Right renal cortex interstitium (tissue), 3 donors: ENCODE measurements around the gene RPS29. TPM values are rescaled to one million over a fixed set of nuclear protein-coding genes. Genes with fewer than 3 reads are reported as not detected.
A peak's percentile ranks its signal among the peaks of the same experiment; 100 is the strongest.

Experiments
- DNase-seq, 3 donors: peaks; one replicate each; pipeline ENCODE4 v3.0.0-alpha.2; 2013; ENCODE audit warnings: low read depth in 3 of 3, low spot score in 2 of 3
- polyA plus RNA-seq, 3 donors: library from polyadenylated mRNA; unstranded; fragments of 120-200 nt; gene quantifications; one replicate each; pipeline ENCODE4 v1.2.1, GENCODE V29; 2013; ENCODE audit not compliant: insufficient read length in 3 of 3

The RPS29 gene
- polyA plus RNA-seq, 3 donors: 1,554 to 1,852 (median 1,615) TPM

DNA sequence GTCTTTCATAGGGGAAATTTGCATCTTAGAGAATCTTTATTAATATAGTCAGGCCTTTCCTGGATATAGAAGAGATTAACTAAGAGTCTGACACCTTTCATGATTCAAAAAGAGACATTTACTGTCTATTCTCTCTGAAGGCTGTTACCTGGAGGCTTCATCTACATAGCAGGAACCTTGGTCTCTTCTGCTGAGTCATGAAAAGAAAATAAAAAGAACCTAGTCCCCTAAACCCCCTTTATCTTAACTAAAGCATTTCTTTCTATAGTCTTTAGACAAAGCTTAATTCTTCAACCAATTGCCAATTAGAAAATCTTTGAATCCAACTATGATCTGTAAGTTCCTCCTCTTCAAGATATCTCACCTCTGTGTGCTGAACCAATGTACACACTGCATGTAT lies 33.1 kb downstream of the RPS29 start:
- DNase-seq: no peak

DNA sequence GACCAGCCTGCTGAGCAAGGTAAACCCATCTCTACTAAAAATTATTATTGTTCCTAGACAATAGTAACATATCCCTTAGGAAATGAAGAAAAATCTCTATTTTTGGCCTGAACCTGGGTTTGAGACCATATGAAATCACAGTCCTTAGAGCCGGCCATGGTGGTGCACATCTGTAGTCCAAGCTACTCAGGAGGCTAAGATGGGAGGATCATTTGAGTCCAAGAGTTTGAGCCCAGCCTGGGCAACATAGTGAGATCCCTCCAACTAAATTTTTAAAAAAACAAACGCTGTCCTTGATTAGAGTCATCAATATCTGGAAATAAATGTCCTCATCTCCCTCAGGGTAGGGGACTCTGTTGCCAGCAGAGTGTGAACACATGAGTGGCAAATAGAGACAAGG lies 34.6 kb downstream of the RPS29 start:
- no peak for DNase-seq

DNA sequence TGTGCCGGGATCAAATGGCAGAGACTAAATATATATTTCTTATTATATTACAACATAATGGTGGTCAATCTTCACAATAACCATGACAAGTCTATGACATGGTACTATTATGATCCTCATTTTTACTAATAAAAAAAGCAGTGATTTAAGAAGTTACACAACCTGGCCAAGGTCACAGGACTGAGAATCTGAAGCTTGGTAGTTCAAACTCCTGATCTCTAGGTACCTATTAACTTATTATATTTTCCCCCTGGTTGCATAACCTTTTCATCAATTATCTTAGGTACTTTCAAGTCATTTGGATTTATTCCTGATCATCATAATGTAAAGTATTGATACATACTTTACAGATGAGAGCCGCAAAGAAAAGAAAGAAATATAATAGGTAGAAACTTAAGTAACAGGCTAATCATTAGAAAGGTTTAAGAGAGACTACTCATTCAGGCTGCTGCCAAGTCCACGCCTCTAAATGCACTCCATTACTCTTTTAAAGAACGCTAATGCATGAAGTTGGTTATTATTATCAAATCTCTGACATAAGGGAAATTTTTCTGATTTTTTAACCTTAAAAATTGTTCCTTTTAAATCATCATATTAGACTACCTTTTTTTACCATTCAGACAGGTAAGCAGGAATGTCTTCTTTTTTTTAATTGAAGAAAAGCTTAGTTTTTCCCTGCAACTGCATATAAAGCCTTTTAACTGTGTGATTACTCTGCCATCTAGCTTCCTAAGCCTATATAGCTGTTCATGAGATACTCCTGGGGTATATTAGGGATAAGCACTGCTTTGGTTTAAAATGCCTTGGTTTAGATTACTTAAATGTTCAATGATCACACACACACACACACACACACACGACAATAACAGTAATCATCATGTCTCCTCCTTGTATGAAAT lies 35.6 kb downstream of the RPS29 start:
- peak in 1 of 3 donors; percentile 8 for DNase-seq

DNA sequence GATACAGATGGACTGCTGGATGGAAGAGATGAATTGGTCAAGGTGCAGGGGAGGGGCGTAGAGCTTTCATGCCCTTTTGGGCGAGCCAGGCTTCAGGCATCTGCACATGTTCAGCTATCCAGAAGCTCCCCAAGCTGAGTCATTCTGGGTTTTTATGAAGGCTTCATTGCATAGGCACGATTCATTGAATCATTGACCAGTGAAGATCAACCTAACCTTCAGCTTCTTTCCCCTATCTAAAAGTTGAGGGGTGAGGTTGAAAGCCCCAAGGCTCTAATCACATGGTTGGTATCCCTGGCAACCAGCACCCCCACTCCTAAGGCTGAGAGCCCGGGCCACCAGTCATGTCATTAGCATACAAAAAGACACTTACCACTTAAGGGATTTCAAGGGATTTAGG lies 36.3 kb downstream of the RPS29 start:
- DNase-seq: no peak

DNA sequence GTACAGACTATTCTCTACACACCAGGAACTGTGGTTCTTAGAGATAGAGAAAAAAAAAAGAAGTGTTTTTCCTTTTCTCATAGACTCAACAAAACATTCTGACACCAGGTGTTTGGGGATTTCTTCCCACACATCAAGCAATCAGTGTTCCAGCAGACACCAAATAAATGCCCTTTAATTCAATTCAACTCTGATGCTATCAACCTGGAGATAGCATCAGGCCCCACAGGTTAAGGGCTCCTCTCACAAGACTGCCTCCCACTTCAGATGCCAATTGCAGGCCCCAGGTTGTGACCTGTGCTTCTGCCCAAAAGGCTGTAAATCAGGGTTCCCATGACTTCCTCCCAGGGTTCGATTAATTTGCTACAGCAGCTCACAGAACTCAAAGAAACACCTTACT lies 36.7 kb downstream of the RPS29 start:
- DNase-seq: no peak

DNA sequence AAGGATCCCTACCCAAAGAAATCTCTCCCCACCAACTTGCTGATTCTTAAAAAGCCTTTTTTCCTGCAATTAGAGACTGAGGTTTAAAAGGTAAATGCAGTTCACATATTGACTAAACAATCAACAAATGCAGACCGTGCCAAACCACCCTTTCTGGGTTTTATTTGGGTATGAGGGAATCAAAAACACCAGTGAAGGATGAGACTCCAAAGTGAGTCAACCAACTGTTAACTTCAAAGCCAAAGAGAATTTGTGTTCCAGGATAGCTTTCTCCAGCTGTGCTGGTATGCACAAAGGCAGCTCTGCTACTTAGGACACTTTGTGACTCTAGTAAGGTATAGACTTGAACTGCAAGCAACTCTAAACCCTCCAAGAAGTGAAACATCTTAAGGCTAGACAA lies 39.4 kb downstream of the RPS29 start:
- DNase-seq: no peak

DNA sequence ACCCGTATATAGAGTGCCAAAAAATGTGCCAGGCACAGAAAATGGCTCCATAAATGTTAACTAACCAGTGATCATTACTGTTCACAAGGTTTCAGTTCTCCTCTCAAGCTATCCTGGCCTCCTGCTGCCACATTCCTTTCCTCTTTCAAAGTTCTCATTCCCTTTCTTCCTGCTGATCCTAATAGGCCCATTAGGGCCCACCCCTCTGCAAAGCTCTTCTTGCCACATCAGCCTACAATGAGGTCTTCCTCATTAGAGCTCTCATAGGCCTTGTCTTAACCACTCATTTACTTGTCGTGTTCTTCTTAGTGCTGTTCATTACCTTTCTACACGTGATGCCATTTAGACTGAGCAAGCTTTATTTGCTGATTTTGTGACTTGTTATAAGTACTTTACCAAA lies 40.5 kb downstream of the RPS29 start:
- no peak for DNase-seq

DNA sequence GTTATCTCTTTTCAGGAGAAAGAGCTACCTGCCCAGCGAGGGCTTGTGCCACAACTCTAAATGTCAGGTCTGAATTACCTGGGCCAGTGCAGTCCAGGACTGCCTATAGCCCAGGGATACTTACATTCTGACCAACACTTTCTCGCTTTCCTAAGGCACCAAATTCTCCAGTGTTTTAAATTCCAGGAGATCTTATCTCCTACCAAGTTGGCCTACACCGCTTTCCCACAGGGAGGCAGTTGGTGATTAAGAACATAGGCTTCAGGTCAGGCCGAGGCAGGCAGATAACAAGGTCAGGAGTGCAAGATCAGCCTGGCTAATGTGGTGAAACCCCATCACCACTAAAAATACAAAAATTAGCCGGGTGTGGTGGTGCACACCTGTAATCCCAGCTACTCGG lies 41.1 kb downstream of the RPS29 start:
- no peak for DNase-seq

DNA sequence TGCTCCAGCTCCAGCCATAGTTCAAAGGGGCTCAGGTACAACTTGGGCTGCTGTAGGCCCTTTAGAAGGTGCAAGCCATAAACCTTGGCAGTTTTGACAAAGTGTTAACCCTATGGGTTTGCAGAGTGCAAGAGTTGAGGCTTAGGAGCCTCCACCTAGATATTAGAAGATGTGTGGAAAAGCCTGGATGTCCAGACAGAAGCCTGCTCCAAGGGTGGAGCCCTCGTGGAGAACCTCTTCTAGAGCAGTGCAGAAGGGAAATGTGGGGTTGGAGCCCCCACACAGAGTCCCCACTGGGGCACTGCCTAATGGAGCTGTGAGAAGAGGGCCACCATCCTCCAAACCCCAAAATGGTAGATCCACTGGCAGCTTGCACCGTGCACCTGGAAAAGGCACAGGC lies 45.1 kb downstream of the RPS29 start:
- DNase-seq: no peak

DNA sequence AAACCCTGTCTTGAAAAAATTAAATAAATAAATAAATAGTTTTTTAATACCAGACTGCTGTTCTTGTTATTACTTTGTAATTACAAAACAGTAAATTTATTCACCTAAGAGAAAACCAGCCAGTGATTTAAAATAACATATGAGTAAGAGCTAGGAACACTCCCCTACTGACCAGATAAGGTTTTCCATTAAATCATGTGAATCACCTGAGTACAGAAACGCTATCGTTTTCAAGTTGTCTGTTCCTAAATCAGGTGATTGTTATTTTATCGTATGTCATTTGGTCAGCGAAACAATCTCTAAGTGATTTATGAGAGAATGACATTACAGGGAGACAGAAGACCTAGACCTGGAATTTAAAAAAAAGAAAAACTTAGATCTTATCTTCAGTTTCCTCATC lies 47.3 kb downstream of the RPS29 start:
- DNase-seq: no peak

Other genes with a start within 250 kb of the RPS29 start
- 10 to 100 TPM; 11.0 to 13.2 (median 12.1) TPM for gene LRR1, start 12.6 kb upstream of the RPS29 start, polyA plus RNA-seq
- 100 to 1,000 TPM; 200 to 245 (median 210) TPM for gene RPL36AL, start 34.2 kb upstream of the RPS29 start, polyA plus RNA-seq
- gene MGAT2, start 34.4 kb upstream of the RPS29 start, polyA plus RNA-seq: 1 to 10 TPM; 6.7 to 8.5 (median 7.2) TPM
- gene DNAAF2, start 48.9 kb upstream of the RPS29 start, polyA plus RNA-seq: 10 to 100 TPM; 17.5 to 18.7 (median 18.0) TPM
- gene POLE2, start 101.8 kb upstream of the RPS29 start, polyA plus RNA-seq: 10 to 100 TPM; 14.1 to 15.9 (median 14.9) TPM
- gene KLHDC1, start 106.7 kb upstream of the RPS29 start, polyA plus RNA-seq: 1 to 10 TPM; 4.7 to 6.5 (median 5.5) TPM
- gene KLHDC2, start 181.8 kb upstream of the RPS29 start, polyA plus RNA-seq: 100 to 1,000 TPM; 167 to 179 (median 168) TPM